Body of pancreas (tissue), 4 donors: ENCODE data around the gene TASOR.

ENCODE experiments used
- CTCF ChIP-seq, 7 experiments: fragments of 450-650 bp in 4 of 7; fragments of 200-600 bp in 3 of 7; sonication (generic) in 3 of 7; IDR thresholded peaks; one replicate each; pipeline ENCODE4 v1.5.1; 2016 to 2019; ENCODE audit warnings: antibody characterized with exemption in 7 of 7
- POLR2A ChIP-seq, 3 donors: fragments of 450-650 bp; IDR thresholded peaks; one replicate each; pipeline ENCODE4 v1.6.1; 2016; ENCODE audit warnings: antibody characterized with exemption in 3 of 3, mild to moderate bottlenecking in 2 of 3

GRCh38 chr3:56681984-56682461 lies 1.0 kb downstream of the TASOR start:
- TF ChIP-seq CTCF (IDR thresholded peaks at IDR 0.05) (no peak), POLR2A (IDR thresholded peaks at IDR 0.05) (no peak)
